HCT116 (cell line): Measurements from ENCODE around the gene DONSON. TPM values are rescaled to one million over a fixed set of nuclear protein-coding genes. Genes with fewer than 3 reads are reported as not detected.

Experiments used
- ATAC-seq: fragments of 200-7000 bp; cut with Tn5 transposase; 2 replicates; pipeline ENCODE4 v1.9.1; 2020; ENCODE audit warnings: mild to moderate bottlenecking, moderate library complexity
- BruUV-seq: library from RNA; stranded (reverse); fragments of 400-500 nt; replicated peaks from 2 replicates; lab custom pipeline; 2021; lab: Mats Ljungman, UMichigan
- CTCF ChIA-PET: fragments of 300-600 bp; sonication (Branson Sonifier 250); formaldehyde crosslinking; loops from one replicate; lab custom pipeline; 2021; ENCODE audit warnings: antibody characterized with exemption; lab: Charles Lee
- POLR2A ChIA-PET: fragments of 300-600, 350-600 bp; sonication (Branson Sonifier 250); formaldehyde crosslinking; loops from one replicate; lab custom pipeline; 2021; ENCODE audit warnings: antibody characterized with exemption; lab: Charles Lee
- RAD21 ChIA-PET, 2 experiments: fragments of 300-600 bp; sonication (Branson Sonifier 250); formaldehyde crosslinking; loops; one replicate each; lab custom pipeline; 2023; ENCODE audit warnings: low total read pairs in 2 of 2; ENCODE audit not compliant: uncharacterized antibody in 2 of 2, unreplicated experiment in 2 of 2, low non-redundant PET in 1 of 2; lab: Charles Lee
- DNase-seq: peaks from one replicate; pipeline ENCODE4 v3.0.0-alpha.2; 2010; ENCODE audit warnings: low read depth, low spot score
- H2AFZ ChIP-seq: fragments of 200-600 bp; shearing (Covaris generic), sonication (generic); 2 replicates; pipeline ENCODE4 v1.6.1; 2017; ENCODE audit warnings: low read depth, mixed run types, mixed read lengths, antibody characterized with exemption, low read length; ENCODE audit not compliant: poor library complexity, severe bottlenecking
- H3K27ac ChIP-seq: 2 replicates; pipeline ENCODE4 v1.5.1; 2012; ENCODE audit warnings: low read depth, low read length
- H3K27me3 ChIP-seq: fragments of 200-600 bp; sonication (generic); 2 replicates; pipeline ENCODE4 v1.6.1; 2016; ENCODE audit warnings: mixed run types, low read length, mixed read lengths; ENCODE audit not compliant: insufficient read depth
- H3K36me3 ChIP-seq, 2 experiments: fragments of 200-500 bp in 1 of 2; fragments of 200-600 bp in 1 of 2; sonication (Bioruptor generic) in 1 of 2; sonication (generic) in 1 of 2; 2 replicates each; pipeline versions ENCODE4 v1.5.1 to v1.6.1; 2014 to 2016; ENCODE audit warnings: low read length in 2 of 2, inconsistent platforms in 1 of 2, mixed read lengths in 1 of 2, mixed run types in 1 of 2; ENCODE audit not compliant: insufficient read depth in 2 of 2, control insufficient read depth in 1 of 2
- H3K4me1 ChIP-seq, 2 experiments: fragments of 200-600 bp in 1 of 2; sonication (generic) in 1 of 2; 2 replicates each; pipeline versions ENCODE4 v1.5.1 to v1.6.1; 2012 to 2017; ENCODE audit warnings: low read length in 2 of 2, inconsistent platforms in 1 of 2, mild to moderate bottlenecking in 1 of 2, mixed read lengths in 1 of 2, mixed run types in 1 of 2, moderate library complexity in 1 of 2; ENCODE audit not compliant: insufficient read depth in 2 of 2, control insufficient read depth in 1 of 2
- H3K4me2 ChIP-seq: fragments of 200-600 bp; sonication (generic); 2 replicates; pipeline ENCODE4 v1.6.1; 2017; ENCODE audit warnings: mixed run types, low read length, mixed read lengths
- H3K4me3 ChIP-seq, 2 experiments: fragments of 200-600 bp in 1 of 2; sonication (generic) in 1 of 2; replicated peaks in 1 of 2; 2 replicates each; pipeline ENCODE4 v1.5.1; 2011 to 2016; ENCODE audit warnings: low read length in 2 of 2, control low read depth in 1 of 2, low read depth in 1 of 2, mild to moderate bottlenecking in 1 of 2, mixed read lengths in 1 of 2, mixed run types in 1 of 2
- H3K79me2 ChIP-seq: fragments of 200-600 bp; sonication (generic); 2 replicates; pipeline ENCODE4 v1.6.1; 2017; ENCODE audit warnings: mild to moderate bottlenecking, mixed run types, low read length, moderate library complexity, mixed read lengths; ENCODE audit not compliant: insufficient read depth
- H3K9ac ChIP-seq: fragments of 200-600 bp; sonication (generic); 2 replicates; pipeline ENCODE4 v1.6.1; 2016; ENCODE audit warnings: low read length, mixed read lengths
- H3K9me2 ChIP-seq: fragments of 200-600 bp; sonication (generic), shearing (Covaris generic); 2 replicates; pipeline ENCODE4 v1.6.1; 2017; ENCODE audit warnings: mixed run types, mild to moderate bottlenecking, moderate library complexity; ENCODE audit not compliant: insufficient read depth
- H3K9me3 ChIP-seq, 2 experiments: fragments of 200-500 bp in 1 of 2; fragments of 200-600 bp in 1 of 2; sonication (Bioruptor generic) in 1 of 2; sonication (generic) in 1 of 2; 2 replicates each; pipeline ENCODE4 v1.6.1; 2014 to 2017; ENCODE audit warnings: low read length in 2 of 2, mixed read lengths in 2 of 2, inconsistent platforms in 1 of 2, low read depth in 1 of 2, mild to moderate bottlenecking in 1 of 2, mixed run types in 1 of 2, moderate library complexity in 1 of 2; ENCODE audit not compliant: control insufficient read depth in 1 of 2, insufficient read depth in 1 of 2
- H4K20me1 ChIP-seq: fragments of 200-600 bp; sonication (generic), shearing (Covaris generic); 2 replicates; pipeline ENCODE4 v1.6.1; 2017; ENCODE audit warnings: mixed run types, mild to moderate bottlenecking, moderate library complexity; ENCODE audit not compliant: insufficient read depth
- ATF3 ChIP-seq: IDR thresholded peaks from 2 replicates; pipeline ENCODE4 v1.6.1; 2012
- CBX3 ChIP-seq: IDR thresholded peaks from 2 replicates; pipeline ENCODE4 v1.6.1; 2012; ENCODE audit warnings: low read depth
- ELF1 ChIP-seq: IDR thresholded peaks from 2 replicates; pipeline ENCODE4 v1.6.1; 2012; ENCODE audit warnings: low read depth, borderline replicate concordance
- EZH2 ChIP-seq: fragments of 200-600 bp; sonication (generic); IDR thresholded peaks from 2 replicates; pipeline ENCODE4 v1.6.1; 2017; ENCODE audit warnings: antibody characterized with exemption, mixed run types
- EZH2phosphoT487 ChIP-seq: fragments of 200-600 bp; IDR thresholded peaks from 2 replicates; pipeline ENCODE4 v1.6.1; 2018; ENCODE audit warnings: antibody characterized with exemption, borderline replicate concordance
- FOSL1 ChIP-seq: IDR thresholded peaks from 2 replicates; pipeline ENCODE4 v1.6.1; 2012; ENCODE audit warnings: low read depth
- JUND ChIP-seq: IDR thresholded peaks from 2 replicates; pipeline ENCODE4 v1.6.1; 2012
- MAX ChIP-seq: IDR thresholded peaks from 2 replicates; pipeline ENCODE4 v1.6.1; 2012
- REST ChIP-seq: IDR thresholded peaks from 2 replicates; pipeline ENCODE4 v1.6.1; 2012; ENCODE audit warnings: low read depth
- SIN3A ChIP-seq: IDR thresholded peaks from 2 replicates; pipeline ENCODE4 v1.6.1; 2012; ENCODE audit warnings: low read depth
- SP1 ChIP-seq: IDR thresholded peaks from 2 replicates; pipeline ENCODE4 v1.6.1; 2012; ENCODE audit warnings: low read depth
- SRF ChIP-seq: IDR thresholded peaks from 2 replicates; pipeline ENCODE4 v1.6.1; 2012; ENCODE audit warnings: low read depth
- TCF7L2 ChIP-seq: IDR thresholded peaks from 2 replicates; pipeline ENCODE4 v1.7.0; 2011; ENCODE audit warnings: borderline replicate concordance, inconsistent platforms; ENCODE audit not compliant: insufficient read depth, insufficient read length; ENCODE audit errors: extremely low read depth
- YY1 ChIP-seq: IDR thresholded peaks from 2 replicates; pipeline ENCODE4 v1.6.1; 2011; ENCODE audit warnings: low read length, low read depth, moderate library complexity, mild to moderate bottlenecking; ENCODE audit not compliant: insufficient replicate concordance; ENCODE audit errors: extremely low read depth
- intact Hi-C: fragments of 100-400 bp; cut with micrococcal nuclease; formaldehyde crosslinking; loops from 2 replicates; pipeline ENCODE4 v1.10.0; 2022
- total RNA-seq: library from RNA; stranded (reverse); gene quantifications from one replicate; pipeline ENCODE4 v1.2.1, GENCODE V29; 2021; ENCODE audit not compliant: unreplicated experiment

Gene DONSON
- total RNA-seq, 1 experiment from 2014 or later = 31.7 TPM

GRCh38 chr21:33562389-33562788 lies 26.1 kb downstream of the DONSON start:
- intact Hi-C loops = no loop called here
- no peak overlapping the region for H2AFZ ChIP-seq
- peaks cover 41% of the 10 kb centered on the region for H4K20me1 ChIP-seq
- no peak overlapping the region for H3K4me3 ChIP-seq
- TF ChIP-seq EZH2phosphoT487 (no peak), FOSL1 (no peak), SIN3A (no peak), REST (no peak)
- TF ChIP-seq, all 23 proteins: peak for 0
- peaks cover 53 to 73% of the 10 kb centered on the region in 2 experiments for H3K36me3 ChIP-seq
- no peak overlapping the region for H3K27ac ChIP-seq
- no peaks in the 10 kb centered on the region for H3K9me2 ChIP-seq
- BruUV-seq = no TSS peak
- H3K79me2 ChIP-seq = peaks cover 95% of the 10 kb centered on the region
- ChIA-PET CTCF (no interaction called here), POLR2A (no interaction called here), RAD21 (no interaction called here)
- H3K4me1 ChIP-seq = no peaks in the 10 kb centered on the region
- no peak overlapping the region for H3K4me2 ChIP-seq
- ATAC-seq = no peak
- no peaks in the 10 kb centered on the region for H3K9me3 ChIP-seq
- no peak for DNase-seq
- H3K9ac ChIP-seq = no peak overlapping the region
- H3K27me3 ChIP-seq = no peaks in the 10 kb centered on the region

- no peak overlapping the region for H3K9ac ChIP-seq
- ChIA-PET POLR2A (no interaction called here), CTCF (no interaction called here), RAD21 (no interaction called here)
- no peak overlapping the region for H2AFZ ChIP-seq
- no peaks in the 10 kb centered on the region for H3K27me3 ChIP-seq
- H3K4me2 ChIP-seq = no peak overlapping the region
- peaks cover 99% of the 10 kb centered on the region for H3K79me2 ChIP-seq
- no peaks in the 10 kb centered on the region for H3K9me2 ChIP-seq
- DNase-seq (no peak), ATAC-seq (no peak)
- peaks cover 47% of the 10 kb centered on the region for H4K20me1 ChIP-seq
- H3K4me3 ChIP-seq = no peak overlapping the region
- H3K27ac ChIP-seq = no peak overlapping the region
- peaks cover 62 to 74% of the 10 kb centered on the region in 2 experiments for H3K36me3 ChIP-seq
- H3K9me3 ChIP-seq = no peaks in the 10 kb centered on the region
- no TSS peak for BruUV-seq
- intact Hi-C loops = no loop called here
- H3K4me1 ChIP-seq = no peaks in the 10 kb centered on the region
- no peak for TF ChIP-seq TCF7L2
- no peak for TF ChIP-seq FOSL1
- TF ChIP-seq SIN3A = no peak
- TF ChIP-seq SP1 = no peak
- no peak for TF ChIP-seq CBX3
- TF ChIP-seq SRF = no peak
- no peak for TF ChIP-seq EZH2
- no peak for TF ChIP-seq ELF1
- TF ChIP-seq ATF3 = no peak
- TF ChIP-seq YY1 = no peak
- no peak for TF ChIP-seq JUND
- no peak for TF ChIP-seq REST
- TF ChIP-seq MAX = no peak
These were observed 27.1 kb downstream of the DONSON start for GRCh38 chr21:33561373-33561772.
